Right lobe of liver (tissue), 6 donors: ENCODE measurements around the gene COPZ1. TPM values are rescaled to one million over a fixed set of nuclear protein-coding genes. Genes with fewer than 3 reads are reported as not detected.
A peak's percentile ranks its signal among the peaks of the same experiment; 100 is the strongest.

Experiments
- ATAC-seq, 4 donors: fragments of 200-7000 bp; cut with Tn5 transposase; one replicate each; pipeline ENCODE4 v1.9.1; 2020; ENCODE audit warnings: mild to moderate bottlenecking in 4 of 4, moderate library complexity in 4 of 4
- DNase-seq, 3 donors: peaks; one replicate each; pipeline ENCODE4 v3.0.0-alpha.2; 2020
- H3K27ac ChIP-seq, 3 donors: fragments of 200-600 bp; one replicate each; pipeline ENCODE4 v1.8.0; 2022
- H3K27me3 ChIP-seq, 2 donors: fragments of 200-600 bp; one replicate each; pipeline ENCODE4 v1.8.0; 2022
- H3K36me3 ChIP-seq, 4 donors: fragments of 200-600 bp; sonication (generic) in 1 of 4; one replicate each; pipeline versions ENCODE4 v1.5.1 to v1.8.0; 2017 to 2022; ENCODE audit warnings: control low read depth in 1 of 4
- H3K4me1 ChIP-seq, 4 donors: fragments of 200-600 bp; sonication (generic) in 1 of 4; one replicate each; pipeline versions ENCODE4 v1.5.1 to v1.8.0; 2017 to 2022; ENCODE audit warnings: control low read depth in 1 of 4
- H3K4me3 ChIP-seq, 3 donors: fragments of 200-600 bp; one replicate each; pipeline ENCODE4 v1.8.0; 2022
- H3K9me3 ChIP-seq, 4 donors: fragments of 200-600 bp; sonication (generic) in 1 of 4; one replicate each; pipeline versions ENCODE4 v1.5.1 to v1.8.0; 2017 to 2022; ENCODE audit warnings: control low read depth in 1 of 4
- POLR2A ChIP-seq: fragments of 450-650 bp; IDR thresholded peaks from one replicate; pipeline ENCODE4 v1.6.1; 2017; ENCODE audit warnings: antibody characterized with exemption, mild to moderate bottlenecking
- WGBS: methylation state at CpG from one replicate; pipeline ENCODE4 v1.1.6; 2018; ENCODE audit warnings: low coverage, low lambda C conversion rate; ENCODE audit not compliant: insufficient coverage; ENCODE audit errors: missing lambda C conversion rate; 5-methylcytosine and 5-hydroxymethylcytosine counted together
- intact Hi-C, 2 donors: fragments of 100-400 bp; cut with DNase I; formaldehyde crosslinking; loops; one replicate each; pipeline versions ENCODE4 v1.11.2 to v1.14.1; 2022
- total RNA-seq, 6 experiments: library from RNA; depleted of rRNA in 2 of 6; stranded (reverse); fragments of >200 nt in 2 of 6; fragmentation: NEBNext Ultra II Directional in 3 of 6; extraction: Animal tissue kit (Norgen Biotek cat#: 25700) in 3 of 6; gene quantifications; one replicate each; pipeline versions ENCODE4 v1.1.0 to v1.2.4, GENCODE V29; 2016 to 2023
- TF ChIP-seq, protein P1 (sequence below), 4 donors: fragments of 200-600 bp in 3 of 4; fragments of 450-650 bp in 1 of 4; IDR thresholded peaks; one replicate each; pipeline versions ENCODE4 v1.5.1 to v1.8.0; 2016 to 2022; ENCODE audit warnings: antibody characterized with exemption in 4 of 4, mild to moderate bottlenecking in 2 of 4
- donor health status: DM: no; HTN: yes; CAD: no.
- donor health status: DM: no; HTN: no; CAD: no.
- donor health status: DM: no; HTN: no; CAD: no.
- donor health status: DM: no; HTN: yes; CAD: no.
- donor health status: DM: no; HTN: yes; CAD: no.

Gene COPZ1
- total RNA-seq, 6 experiments from 2014 or later, result 67.3 to 89.2 (median 74.9) TPM

DNA sequence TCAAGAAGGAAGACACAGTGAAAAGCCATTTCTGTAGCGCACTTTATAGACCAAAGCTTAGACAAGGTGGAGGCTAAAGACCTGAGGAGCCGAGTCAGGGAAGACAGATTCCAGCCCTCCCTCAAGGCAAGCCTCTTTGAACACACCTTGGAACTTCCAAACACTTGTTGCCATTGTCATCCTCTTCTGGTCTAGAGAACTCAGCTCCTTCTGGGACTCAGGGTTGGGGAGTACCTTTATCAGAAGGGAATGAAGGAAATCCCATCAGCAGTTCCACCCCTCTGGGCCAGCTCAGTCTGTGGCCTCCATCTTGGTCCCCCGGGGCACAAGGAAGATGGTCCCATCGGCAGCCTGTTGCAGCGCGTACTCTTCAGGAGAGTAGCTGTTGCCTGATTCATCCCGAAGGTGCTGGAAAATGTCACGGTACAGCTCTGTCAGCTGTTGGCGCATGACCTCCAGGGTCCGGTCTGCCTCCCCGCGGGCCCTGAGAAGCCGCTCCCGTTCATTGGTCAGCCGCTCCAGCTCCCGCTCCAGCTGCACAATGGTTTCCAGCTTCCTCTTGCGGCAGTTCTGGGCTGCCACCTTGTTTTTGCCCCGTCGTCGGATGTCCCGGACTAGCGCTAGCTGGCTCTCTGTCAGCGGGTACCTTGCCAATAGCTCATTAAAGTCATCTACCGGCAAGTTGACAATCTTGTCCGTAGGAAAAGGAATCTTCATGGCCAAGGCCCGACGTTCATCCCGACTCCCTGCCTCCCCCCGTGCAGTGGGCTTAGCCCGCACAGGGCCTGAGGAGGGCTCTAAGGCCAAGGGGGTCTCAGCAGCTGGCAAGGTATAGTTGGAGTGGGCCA is 32.6 kb upstream of the COPZ1 start:
- 97% methylated on average over 9 of the region's 30 CpGs for WGBS
- intact Hi-C loops, result loop anchor here (5.0 to 10.0 kb wide), 2 partner anchors 70 to 72 kb away; partner anchors contain the start of gene GPR84 (in 2 of the 2)
- no peak overlapping the region for H3K4me3 ChIP-seq
- TF ChIP-seq, protein P1, sequence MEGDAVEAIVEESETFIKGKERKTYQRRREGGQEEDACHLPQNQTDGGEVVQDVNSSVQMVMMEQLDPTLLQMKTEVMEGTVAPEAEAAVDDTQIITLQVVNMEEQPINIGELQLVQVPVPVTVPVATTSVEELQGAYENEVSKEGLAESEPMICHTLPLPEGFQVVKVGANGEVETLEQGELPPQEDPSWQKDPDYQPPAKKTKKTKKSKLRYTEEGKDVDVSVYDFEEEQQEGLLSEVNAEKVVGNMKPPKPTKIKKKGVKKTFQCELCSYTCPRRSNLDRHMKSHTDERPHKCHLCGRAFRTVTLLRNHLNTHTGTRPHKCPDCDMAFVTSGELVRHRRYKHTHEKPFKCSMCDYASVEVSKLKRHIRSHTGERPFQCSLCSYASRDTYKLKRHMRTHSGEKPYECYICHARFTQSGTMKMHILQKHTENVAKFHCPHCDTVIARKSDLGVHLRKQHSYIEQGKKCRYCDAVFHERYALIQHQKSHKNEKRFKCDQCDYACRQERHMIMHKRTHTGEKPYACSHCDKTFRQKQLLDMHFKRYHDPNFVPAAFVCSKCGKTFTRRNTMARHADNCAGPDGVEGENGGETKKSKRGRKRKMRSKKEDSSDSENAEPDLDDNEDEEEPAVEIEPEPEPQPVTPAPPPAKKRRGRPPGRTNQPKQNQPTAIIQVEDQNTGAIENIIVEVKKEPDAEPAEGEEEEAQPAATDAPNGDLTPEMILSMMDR (IDR thresholded peaks at IDR 0.05), result no peak
- no peak for TF ChIP-seq POLR2A
- no peaks in the 10 kb centered on the region for H3K27me3 ChIP-seq
- no peaks in the 10 kb centered on the region for H3K9me3 ChIP-seq
- no peak for ATAC-seq
- no peaks in the 10 kb centered on the region for H3K4me1 ChIP-seq
- peak in 1 of 3 donors; percentile 44 for DNase-seq
- no peak overlapping the region for H3K27ac ChIP-seq
- peaks cover under 1 to 9% (median 6%) of the 10 kb centered on the region in 4 donors for H3K36me3 ChIP-seq

DNA sequence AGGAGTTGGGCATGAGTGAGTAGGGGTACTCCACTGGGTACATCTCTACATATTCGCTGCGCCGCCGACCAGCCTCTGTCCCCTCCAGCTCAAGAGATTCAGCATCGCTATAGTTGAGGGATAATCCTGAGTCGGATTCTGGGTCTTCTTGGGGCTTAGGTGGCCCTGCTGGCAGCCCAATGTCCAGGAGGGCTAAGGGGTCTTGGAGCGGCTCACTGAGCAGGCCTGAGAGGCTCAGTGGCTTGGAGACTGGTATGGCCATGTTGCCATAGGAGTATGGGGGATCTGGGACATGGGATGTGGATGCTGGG is 32.0 kb upstream of the COPZ1 start:
- intact Hi-C loops, result loop anchor here (5.0 to 10.0 kb wide), 2 partner anchors 69 to 72 kb away; partner anchors contain the start of gene GPR84 (in 2 of the 2)
- no peaks in the 10 kb centered on the region for H3K4me1 ChIP-seq
- DNase-seq, result peak in 1 of 3 donors; percentile 33
- ATAC-seq, result no peak
- H3K27me3 ChIP-seq, result no peaks in the 10 kb centered on the region
- TF ChIP-seq, protein P1 (IDR thresholded peaks at IDR 0.05), result no peak
- no peak for TF ChIP-seq POLR2A
- H3K27ac ChIP-seq, result no peak overlapping the region
- H3K4me3 ChIP-seq, result no peak overlapping the region
- no peaks in the 10 kb centered on the region for H3K9me3 ChIP-seq
- 100% methylated on average over 2 of the region's 7 CpGs for WGBS
- peaks cover 0 to 3% (median 1%) of the 10 kb centered on the region in 4 donors for H3K36me3 ChIP-seq

DNA sequence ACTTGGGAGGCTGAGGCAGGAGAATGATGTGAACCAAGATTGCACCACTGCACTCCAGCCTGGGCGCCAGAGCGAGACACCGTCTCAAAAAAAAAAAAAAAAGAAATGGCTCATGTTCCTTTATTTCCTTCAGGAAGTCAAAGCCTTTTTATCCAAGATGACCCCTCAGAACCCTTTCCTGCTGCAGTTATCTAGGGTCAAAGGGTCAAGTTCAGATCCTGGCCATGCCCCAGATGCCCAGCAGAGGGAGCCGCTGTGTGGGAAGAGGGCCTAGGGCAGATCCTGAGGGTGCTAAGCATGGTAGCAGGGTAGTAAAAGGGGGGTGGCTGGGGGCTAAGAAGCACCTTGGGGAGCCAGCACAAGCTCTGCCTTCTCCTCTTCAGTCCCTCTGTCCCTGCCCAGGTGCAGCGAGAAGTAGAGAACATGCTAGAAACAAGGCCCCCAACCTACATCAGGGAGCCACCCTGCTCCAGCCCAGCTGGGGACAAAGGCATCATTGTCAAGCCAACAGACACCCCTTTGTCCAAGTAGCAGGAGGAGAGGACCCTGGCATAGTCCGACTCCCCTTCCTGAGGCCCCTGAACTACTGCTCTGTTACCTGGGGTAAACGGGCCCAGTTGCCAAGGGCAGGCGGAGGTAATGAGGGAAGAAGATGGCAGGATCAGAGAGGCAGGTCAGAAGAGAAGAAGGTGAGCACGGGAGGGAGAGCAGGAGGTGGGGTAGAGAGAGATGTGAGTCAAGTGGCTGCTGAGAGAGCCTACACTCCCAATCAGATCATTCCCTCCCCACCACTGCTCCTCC is 30.6 kb upstream of the COPZ1 start:
- DNase-seq (peak; percentile 73 to 77 (median 74)), ATAC-seq (peak; percentile 89 to 95 (median 92))
- Histone ChIP-seq H3K4me1 (no peaks in the 10 kb centered on the region), H3K27ac (no peak overlapping the region), H3K9me3 (no peaks in the 10 kb centered on the region), H3K36me3 (no peaks in the 10 kb centered on the region), H3K4me3 (no peak overlapping the region), H3K27me3 (no peaks in the 10 kb centered on the region)
- intact Hi-C loops, result loop anchor here (5.0 to 10.0 kb wide), 2 partner anchors 68 to 70 kb away; partner anchors contain the start of gene GPR84 (in 2 of the 2)
- WGBS, result 31% methylated on average over 7 of the region's 9 CpGs
- TF ChIP-seq, protein P1 (IDR thresholded peaks at IDR 0.05), result peak; percentile 64 to 80 (median 78)
- no peak for TF ChIP-seq POLR2A

DNA sequence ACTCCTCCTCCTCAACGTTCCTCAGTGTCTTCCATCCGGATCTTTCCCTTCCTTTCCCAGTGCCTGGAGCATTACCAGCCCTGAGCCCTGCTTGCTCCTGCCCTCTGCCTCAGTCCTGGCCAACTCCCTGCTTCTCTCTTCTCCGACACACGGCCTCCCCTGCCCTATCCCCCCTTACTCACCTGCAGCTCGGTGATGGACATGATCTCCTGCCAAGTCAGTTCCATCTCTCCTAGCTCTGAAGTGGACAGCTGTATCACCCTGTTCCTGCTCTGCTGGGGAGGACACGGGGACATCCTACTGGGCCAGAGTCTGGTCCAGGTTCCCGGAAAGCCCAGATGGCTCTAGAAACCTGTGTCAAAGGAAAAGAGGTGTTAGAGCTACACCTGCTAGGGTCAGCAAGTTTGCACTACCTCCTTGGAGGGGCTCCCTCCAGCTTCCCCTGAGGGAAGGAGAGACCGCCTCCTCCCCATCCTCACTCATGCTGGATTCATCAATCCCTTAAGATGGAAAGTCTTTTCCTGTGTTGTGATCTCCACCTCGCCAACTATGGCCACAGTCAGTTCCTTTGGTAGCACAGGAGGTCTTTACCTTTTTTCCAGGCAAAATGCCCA is 29.9 kb upstream of the COPZ1 start:
- H3K4me1 ChIP-seq, result no peaks in the 10 kb centered on the region
- DNase-seq, result no peak
- WGBS, result 78% methylated on average over 7 of the region's 9 CpGs
- TF ChIP-seq, protein P1 (IDR thresholded peaks at IDR 0.05), result no peak
- TF ChIP-seq POLR2A, result no peak
- H3K27me3 ChIP-seq, result no peaks in the 10 kb centered on the region
- H3K4me3 ChIP-seq, result no peak overlapping the region
- no peaks in the 10 kb centered on the region for H3K9me3 ChIP-seq
- ATAC-seq, result no peak
- H3K36me3 ChIP-seq, result no peaks in the 10 kb centered on the region
- no peak overlapping the region for H3K27ac ChIP-seq
- intact Hi-C loops, result loop anchor here (5.0 to 10.0 kb wide), 2 partner anchors 67 to 70 kb away; partner anchors contain the start of gene GPR84 (in 2 of the 2)
